Activated naive CD4-positive, alpha-beta T cell treated with anti-CD3 and anti-CD28 coated beads, Interleukin-2, amount 10 ng/mL, durations not matched to agents 7 days and 5 days (primary cell): ENCODE results near the gene TMEM236.

Experiments
- CTCF ChIA-PET: fragments of 350-600 bp; sonication (Branson Sonifier 250); formaldehyde crosslinking; loops from one replicate; lab custom pipeline; 2021; ENCODE audit warnings: antibody characterized with exemption; lab: Charles Lee
- DNase-seq: peaks from one replicate; pipeline ENCODE4 v3.0.0-alpha.2; 2020
- H3K27ac Mint-ChIP-seq: one replicate; pipeline ENCODE4 v1.8.0; 2021; ENCODE audit warnings: mild to moderate bottlenecking, moderate library complexity, mixed read lengths
- H3K27me3 Mint-ChIP-seq: one replicate; pipeline ENCODE4 v1.8.0; 2021; ENCODE audit warnings: mild to moderate bottlenecking, mixed read lengths
- H3K36me3 Mint-ChIP-seq: one replicate; pipeline ENCODE4 v1.8.0; 2021; ENCODE audit warnings: mixed read lengths
- H3K4me1 Mint-ChIP-seq: one replicate; pipeline ENCODE4 v1.8.0; 2021; ENCODE audit warnings: mixed read lengths
- H3K4me3 Mint-ChIP-seq: one replicate; pipeline ENCODE4 v1.8.0; 2021; ENCODE audit warnings: mild to moderate bottlenecking, moderate library complexity, mixed read lengths
- H3K9me3 Mint-ChIP-seq: one replicate; pipeline ENCODE4 v1.8.0; 2021; ENCODE audit warnings: mixed read lengths

The TMEM236 gene

DNA sequence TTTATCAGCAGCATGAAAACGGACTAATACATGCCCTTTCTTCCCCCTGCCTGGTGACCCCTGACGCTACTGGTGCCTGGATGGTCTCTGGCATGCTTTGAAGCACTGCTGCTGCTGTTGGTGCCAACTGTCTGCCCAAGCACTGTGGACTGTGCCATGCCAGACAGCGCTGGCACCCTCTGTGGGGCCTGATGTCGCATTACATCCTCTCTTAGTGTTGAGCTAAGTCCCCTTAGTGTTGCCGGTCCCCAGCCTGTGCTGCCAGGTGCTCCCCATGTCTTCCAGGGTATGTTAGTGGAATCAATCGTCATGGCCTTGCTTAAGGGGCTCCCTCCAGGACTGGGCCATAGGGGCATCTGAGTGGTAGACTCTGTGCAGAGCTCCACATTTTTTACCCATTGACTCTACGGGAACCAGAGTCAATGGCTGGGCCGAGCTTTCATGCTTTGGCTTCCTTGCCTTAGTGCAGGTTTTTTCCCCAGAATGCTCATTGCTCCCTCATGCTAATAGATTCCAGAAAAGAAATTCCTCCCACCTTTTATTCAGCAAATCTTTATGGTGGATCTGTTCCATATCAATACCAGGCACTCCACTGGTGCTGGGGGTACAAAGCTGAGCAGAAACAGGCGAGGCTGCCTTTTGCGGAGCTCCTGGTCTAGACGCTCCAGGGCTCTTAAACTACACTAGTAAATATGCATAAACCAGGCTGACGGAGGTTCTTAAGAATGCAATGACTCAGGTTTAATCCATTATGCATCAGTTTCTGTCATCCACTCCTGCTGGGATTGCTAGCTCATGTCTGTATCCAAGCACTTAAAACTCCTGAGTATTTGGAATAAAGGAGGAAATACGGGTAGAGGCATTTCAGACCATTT lies 35.3 kb downstream of the TMEM236 start:
- no peak overlapping the region for H3K27ac Mint-ChIP-seq
- H3K4me1 Mint-ChIP-seq = no peaks in the 10 kb centered on the region
- no peak for DNase-seq
- H3K36me3 Mint-ChIP-seq = no peaks in the 10 kb centered on the region
- no peaks in the 10 kb centered on the region for H3K9me3 Mint-ChIP-seq
- CTCF ChIA-PET = no interaction called here
- H3K4me3 Mint-ChIP-seq = no peak overlapping the region
- no peaks in the 10 kb centered on the region for H3K27me3 Mint-ChIP-seq

GRCh38 chr10:17788646-17789045 lies 36.6 kb downstream of the TMEM236 start:
- CTCF ChIA-PET = no interaction called here
- Mint-ChIP-seq H3K36me3 (no peaks in the 10 kb centered on the region), H3K27ac (no peak overlapping the region), H3K4me1 (no peaks in the 10 kb centered on the region), H3K27me3 (no peaks in the 10 kb centered on the region), H3K4me3 (no peak overlapping the region), H3K9me3 (no peaks in the 10 kb centered on the region)
- DNase-seq = no peak

DNA sequence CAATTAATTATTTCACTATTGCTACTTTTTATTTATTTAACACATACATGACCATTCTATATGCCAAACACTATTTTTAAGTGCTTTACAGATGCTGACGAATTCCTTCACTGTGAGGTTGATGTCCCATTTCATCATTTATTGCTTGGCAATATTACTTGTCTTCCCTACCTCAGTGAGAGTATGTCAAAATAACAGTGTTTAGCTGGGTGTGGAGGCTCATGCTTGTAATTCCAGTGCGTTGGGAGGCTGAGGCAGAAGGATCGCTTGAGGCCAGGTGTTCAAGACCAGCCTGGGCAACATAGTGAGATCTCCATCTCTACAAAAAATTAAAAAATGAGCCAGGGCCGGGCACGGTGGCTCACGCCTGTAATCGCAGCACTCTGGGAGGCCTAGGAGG lies 37.4 kb downstream of the TMEM236 start:
- Mint-ChIP-seq H3K27ac (no peak overlapping the region), H3K27me3 (no peaks in the 10 kb centered on the region), H3K9me3 (no peaks in the 10 kb centered on the region), H3K4me3 (no peak overlapping the region), H3K4me1 (no peaks in the 10 kb centered on the region), H3K36me3 (no peaks in the 10 kb centered on the region)
- no peak for DNase-seq
- CTCF ChIA-PET = no interaction called here

DNA sequence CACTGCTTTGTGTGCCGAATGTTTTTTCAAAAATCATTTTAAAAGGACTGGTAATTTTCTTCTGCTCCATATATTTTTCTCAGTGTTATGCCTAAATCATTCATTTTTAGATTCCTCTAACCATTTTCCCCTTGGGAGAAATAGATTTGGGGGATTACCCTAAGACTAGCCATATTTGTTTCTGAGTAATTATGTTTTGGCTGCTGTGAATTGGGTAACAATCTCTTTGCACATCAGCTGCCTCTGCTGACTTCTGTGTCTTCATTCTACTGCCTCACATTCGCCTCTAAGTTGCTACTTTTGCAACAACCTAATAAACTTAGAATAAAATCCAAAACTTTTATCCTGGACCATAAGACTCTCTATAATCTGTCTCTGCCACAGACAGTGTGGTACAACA lies 38.6 kb downstream of the TMEM236 start:
- Mint-ChIP-seq H3K36me3 (no peaks in the 10 kb centered on the region), H3K4me3 (no peak overlapping the region), H3K4me1 (no peaks in the 10 kb centered on the region), H3K27ac (no peak overlapping the region), H3K27me3 (no peaks in the 10 kb centered on the region), H3K9me3 (no peaks in the 10 kb centered on the region)
- no peak for DNase-seq
- CTCF ChIA-PET = no interaction called here

DNA sequence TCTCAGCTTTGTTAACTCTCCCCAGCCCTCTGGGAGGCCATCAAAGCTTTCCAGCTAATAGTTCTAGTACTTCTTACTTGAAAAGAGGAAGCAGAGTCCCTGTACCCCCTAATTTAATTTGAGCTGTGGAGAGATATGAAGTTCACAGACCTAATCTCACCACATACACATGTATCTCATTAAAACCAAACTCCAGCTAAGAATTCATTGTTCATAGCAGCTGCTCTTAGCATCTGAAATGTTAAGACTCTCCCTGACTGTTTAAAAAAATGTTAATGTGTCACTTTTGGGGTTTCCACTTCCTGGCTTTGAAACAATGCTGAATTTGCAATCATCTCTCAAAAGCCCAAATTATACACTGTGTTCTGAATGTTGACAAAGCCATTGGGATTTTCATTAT lies 41.0 kb downstream of the TMEM236 start:
- no peaks in the 10 kb centered on the region for H3K4me1 Mint-ChIP-seq
- no peak overlapping the region for H3K27ac Mint-ChIP-seq
- H3K4me3 Mint-ChIP-seq = no peak overlapping the region
- H3K36me3 Mint-ChIP-seq = no peaks in the 10 kb centered on the region
- CTCF ChIA-PET = interaction anchor here (0.9 kb wide), 1 partner anchor 8 kb away, joined by 3 read pairs; no protein-coding TSS in a partner anchor
- no peak for DNase-seq
- no peaks in the 10 kb centered on the region for H3K27me3 Mint-ChIP-seq
- H3K9me3 Mint-ChIP-seq = no peaks in the 10 kb centered on the region

- H3K27ac Mint-ChIP-seq = no peak overlapping the region
- CTCF ChIA-PET = no interaction called here
- H3K4me3 Mint-ChIP-seq = no peak overlapping the region
- H3K36me3 Mint-ChIP-seq = no peaks in the 10 kb centered on the region
- DNase-seq = no peak
- H3K9me3 Mint-ChIP-seq = no peaks in the 10 kb centered on the region
- H3K4me1 Mint-ChIP-seq = no peaks in the 10 kb centered on the region
- H3K27me3 Mint-ChIP-seq = no peaks in the 10 kb centered on the region
These were observed 42.0 kb downstream of the TMEM236 start for GRCh38 chr10:17793823-17794644.

DNA sequence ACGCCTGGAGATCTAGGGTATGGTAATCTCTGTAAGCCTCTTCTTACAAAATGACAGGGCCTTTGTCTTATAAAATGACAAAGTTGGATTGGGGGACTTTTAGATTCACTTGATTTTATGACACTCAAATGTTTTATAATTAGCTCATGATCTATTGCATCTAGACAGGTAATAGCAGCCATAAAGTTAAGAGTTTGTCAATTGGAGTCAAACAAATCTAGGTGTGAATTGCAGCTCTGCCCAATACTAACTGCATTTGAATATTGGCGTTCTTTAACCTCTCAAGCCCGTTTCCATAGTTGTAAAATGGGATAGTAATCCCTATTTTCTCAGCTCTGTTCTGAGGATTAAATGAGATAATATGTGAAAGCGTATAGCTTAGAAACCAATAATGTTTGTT lies 43.1 kb downstream of the TMEM236 start:
- no peaks in the 10 kb centered on the region for H3K27me3 Mint-ChIP-seq
- CTCF ChIA-PET = no interaction called here
- no peak for DNase-seq
- no peak overlapping the region for H3K27ac Mint-ChIP-seq
- H3K4me1 Mint-ChIP-seq = no peaks in the 10 kb centered on the region
- no peaks in the 10 kb centered on the region for H3K9me3 Mint-ChIP-seq
- H3K36me3 Mint-ChIP-seq = no peaks in the 10 kb centered on the region
- H3K4me3 Mint-ChIP-seq = no peak overlapping the region

DNA sequence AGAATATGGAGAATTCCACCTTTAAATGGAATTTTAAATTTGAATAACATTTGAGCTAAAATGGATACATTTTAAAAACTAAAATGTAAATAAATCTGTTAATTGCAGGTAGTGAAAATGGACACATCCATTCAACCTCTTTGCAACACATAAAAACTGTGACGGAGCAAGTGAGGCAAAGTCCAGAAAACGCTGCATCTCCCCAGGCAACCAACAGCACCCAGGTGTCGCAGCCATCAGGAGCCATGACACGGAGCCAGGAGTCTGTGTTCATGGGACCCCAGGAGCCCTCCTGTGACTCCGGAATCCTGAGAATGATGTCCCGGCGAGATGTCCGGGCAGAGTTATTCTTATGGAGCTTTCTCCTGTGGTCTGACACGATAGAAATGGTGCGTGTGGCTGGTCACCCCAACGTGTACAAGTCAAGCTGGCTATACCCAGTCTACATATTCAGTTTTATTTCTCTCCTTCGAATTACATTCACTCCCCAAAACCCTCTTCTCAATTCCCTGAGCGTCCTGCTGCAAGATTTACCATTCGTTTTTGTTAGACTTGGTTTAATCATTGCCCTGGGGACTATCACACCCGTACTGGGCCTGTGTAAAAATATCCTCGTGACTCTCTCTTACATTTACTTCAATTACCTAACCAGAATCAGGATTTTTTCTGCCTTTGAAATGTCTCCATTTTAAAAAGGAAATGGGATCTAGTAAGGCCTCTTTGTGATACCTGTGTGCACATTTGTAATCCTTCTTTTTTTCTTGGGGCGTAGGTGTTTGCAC lies 44.0 kb downstream of the TMEM236 start:
- H3K4me1 Mint-ChIP-seq = no peaks in the 10 kb centered on the region
- CTCF ChIA-PET = no interaction called here
- DNase-seq = no peak
- H3K36me3 Mint-ChIP-seq = no peaks in the 10 kb centered on the region
- no peak overlapping the region for H3K4me3 Mint-ChIP-seq
- no peak overlapping the region for H3K27ac Mint-ChIP-seq
- peaks cover under 1% of the 10 kb centered on the region for H3K27me3 Mint-ChIP-seq
- H3K9me3 Mint-ChIP-seq = no peaks in the 10 kb centered on the region

DNA sequence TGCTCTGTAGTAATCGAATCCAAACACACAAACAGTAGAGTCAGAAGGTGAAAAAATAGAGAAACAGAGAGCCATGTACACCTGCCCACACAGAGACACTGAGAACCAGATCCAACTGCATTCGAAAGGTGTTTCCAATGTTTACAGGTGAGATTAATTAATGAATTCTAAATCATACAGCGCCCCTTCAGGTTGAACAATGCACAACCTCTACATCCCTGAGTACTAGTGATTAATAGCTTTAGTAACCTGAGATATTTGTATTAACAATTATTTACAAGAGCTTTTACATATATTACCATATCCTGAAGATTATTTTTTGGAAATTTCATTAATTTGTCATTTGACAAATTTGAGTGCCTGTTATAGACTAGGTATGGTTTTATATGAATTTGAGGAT lies 49.5 kb downstream of the TMEM236 start:
- CTCF ChIA-PET = interaction anchor here (1.3 kb wide), 1 partner anchor 9 kb away, joined by 3 read pairs; no protein-coding TSS in a partner anchor
- DNase-seq = no peak
- H3K36me3 Mint-ChIP-seq = no peaks in the 10 kb centered on the region
- H3K9me3 Mint-ChIP-seq = no peaks in the 10 kb centered on the region
- no peaks in the 10 kb centered on the region for H3K4me1 Mint-ChIP-seq
- no peak overlapping the region for H3K4me3 Mint-ChIP-seq
- H3K27ac Mint-ChIP-seq = no peak overlapping the region
- peaks cover 3% of the 10 kb centered on the region for H3K27me3 Mint-ChIP-seq

DNA sequence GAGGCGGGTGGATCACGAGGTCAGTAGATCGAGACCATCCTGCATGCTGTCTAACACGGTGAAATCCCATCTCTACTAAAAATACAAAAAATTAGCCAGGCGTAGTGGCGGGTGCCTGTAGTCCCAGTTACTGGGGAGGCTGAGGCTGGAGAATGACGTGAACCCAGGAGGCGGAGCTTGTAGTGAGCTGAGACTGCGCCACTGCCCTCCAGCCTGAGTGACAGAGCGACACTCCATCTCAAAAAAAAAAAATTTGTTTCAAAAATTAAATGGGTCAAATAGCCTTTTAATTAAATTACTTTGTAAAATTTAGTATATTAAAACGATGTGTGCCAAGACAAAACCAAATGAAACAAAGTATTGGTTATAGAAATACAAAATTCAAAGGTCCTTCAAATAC lies 50.3 kb downstream of the TMEM236 start:
- CTCF ChIA-PET = no interaction called here
- no peak overlapping the region for H3K27ac Mint-ChIP-seq
- DNase-seq = no peak
- no peaks in the 10 kb centered on the region for H3K36me3 Mint-ChIP-seq
- H3K4me3 Mint-ChIP-seq = no peak overlapping the region
- no peaks in the 10 kb centered on the region for H3K4me1 Mint-ChIP-seq
- H3K27me3 Mint-ChIP-seq = peaks cover 3% of the 10 kb centered on the region
- H3K9me3 Mint-ChIP-seq = no peaks in the 10 kb centered on the region

- H3K4me3 Mint-ChIP-seq = no peak overlapping the region
- H3K27me3 Mint-ChIP-seq = peaks cover 3% of the 10 kb centered on the region
- no peaks in the 10 kb centered on the region for H3K36me3 Mint-ChIP-seq
- H3K4me1 Mint-ChIP-seq = no peaks in the 10 kb centered on the region
- H3K27ac Mint-ChIP-seq = no peak overlapping the region
- CTCF ChIA-PET = no interaction called here
- H3K9me3 Mint-ChIP-seq = no peaks in the 10 kb centered on the region
- DNase-seq = no peak
These were observed 51.0 kb downstream of the TMEM236 start for GRCh38 chr10:17802976-17803375.

- no peaks in the 10 kb centered on the region for H3K36me3 Mint-ChIP-seq
These were observed 53.3 kb downstream of the TMEM236 start for GRCh38 chr10:17805330-17805729.

DNA sequence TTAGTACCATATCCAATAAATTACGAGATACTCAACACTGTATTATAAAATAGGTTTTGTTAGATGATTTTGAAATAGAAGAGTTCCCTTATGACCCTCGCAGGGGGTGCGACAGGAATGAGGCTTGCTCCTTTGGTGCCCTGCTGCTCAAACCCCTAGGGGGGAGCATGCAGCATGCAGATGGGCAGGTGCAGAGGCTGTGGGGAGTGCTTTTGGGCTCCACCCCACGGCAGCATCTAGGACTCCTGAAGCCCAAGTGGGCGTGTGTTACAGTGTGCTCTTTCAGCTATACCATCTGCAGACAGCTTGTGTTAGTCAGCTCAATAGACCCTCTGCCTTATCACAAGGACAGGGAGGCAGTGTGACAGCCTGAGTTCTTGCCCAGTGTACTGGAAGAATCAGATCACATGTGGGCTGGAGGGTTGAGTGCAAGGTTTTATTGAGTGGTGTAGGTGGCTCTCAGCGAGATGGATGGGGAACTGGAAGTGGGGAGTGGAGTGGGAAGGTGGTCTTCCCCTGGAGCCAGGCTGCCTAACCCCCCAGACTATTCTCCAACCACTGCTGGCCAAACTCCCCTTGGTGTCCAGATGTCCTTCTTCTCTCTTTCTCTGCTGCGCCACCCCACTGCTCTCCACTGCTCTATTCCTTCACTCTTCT lies 54.0 kb downstream of the TMEM236 start:
- DNase-seq = no peak
- Mint-ChIP-seq H3K27me3 (peaks cover 23% of the 10 kb centered on the region), H3K9me3 (no peaks in the 10 kb centered on the region), H3K27ac (no peak overlapping the region), H3K36me3 (no peaks in the 10 kb centered on the region), H3K4me1 (peaks cover 3% of the 10 kb centered on the region), H3K4me3 (no peak overlapping the region)
- CTCF ChIA-PET = no interaction called here

More at GRCh38 chr10:17805330-17805729, 53.3 kb downstream of the TMEM236 start:
- CTCF ChIA-PET = no interaction called here
- Mint-ChIP-seq H3K9me3 (no peaks in the 10 kb centered on the region), H3K4me3 (no peak overlapping the region), H3K27me3 (peaks cover 23% of the 10 kb centered on the region), H3K27ac (no peak overlapping the region), H3K4me1 (peaks cover 3% of the 10 kb centered on the region)
- no peak for DNase-seq
